ENCODE data around the gene ANKS1B. TPM values are rescaled to one million over a fixed set of nuclear protein-coding genes. Genes with fewer than 3 reads are reported as not detected.

Gene ANKS1B
- total RNA-seq, 1 experiment from 2014 or later: 5.8 TPM

DNA sequence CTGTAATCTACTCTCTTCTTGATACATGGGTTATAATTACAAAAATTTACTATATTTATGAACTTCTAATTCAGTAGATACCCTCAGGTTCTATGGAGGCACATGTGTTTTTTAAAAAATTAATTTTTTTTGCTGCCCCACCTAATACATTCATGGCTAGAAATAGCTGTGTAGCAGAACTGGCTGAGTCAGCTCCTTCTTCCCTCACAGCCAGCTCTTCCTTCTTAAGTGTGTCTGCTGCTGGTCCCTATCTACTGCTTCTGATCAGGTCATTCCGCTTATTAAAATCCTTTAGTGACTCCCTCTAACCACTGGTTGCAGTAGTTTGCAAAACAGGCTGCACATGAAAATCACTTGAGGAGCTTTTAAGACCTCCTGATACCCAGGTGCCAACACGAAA, 939.6 kb downstream of the ANKS1B start:
- Mint-ChIP-seq H3K27ac (no peak overlapping the region), H3K4me3 (no peak overlapping the region), H3K4me1 (peaks cover 10% of the 10 kb centered on the region), H3K36me3 (peaks cover 21% of the 10 kb centered on the region), H3K27me3 (ENCODE audit: low read depth) (no peaks in the 10 kb centered on the region), H3K9me3 (peaks cover 24% of the 10 kb centered on the region)
- ChIA-PET POLR2A (no interaction called here), CTCF (interaction anchor here (0.9 to 2.7 kb wide), 7 partner anchors 16 to 614 kb away, joined by 3 to 20 read pairs (median 4); no protein-coding TSS in a partner anchor)
- ATAC-seq: no peak
- no peak for TF ChIP-seq GTF2I (CRISPR knock-in tag; conservative IDR thresholded peaks at IDR 0.05)
- no peak for TF ChIP-seq NR2C2 (CRISPR knock-in tag; IDR thresholded peaks at IDR 0.05)
- no peak for TF ChIP-seq CREB1 (CRISPR knock-in tag; IDR thresholded peaks at IDR 0.05)
- TF ChIP-seq NFYB (CRISPR knock-in tag; conservative IDR thresholded peaks at IDR 0.05; ENCODE audit: low read depth): no peak
- TF ChIP-seq, protein P1, sequence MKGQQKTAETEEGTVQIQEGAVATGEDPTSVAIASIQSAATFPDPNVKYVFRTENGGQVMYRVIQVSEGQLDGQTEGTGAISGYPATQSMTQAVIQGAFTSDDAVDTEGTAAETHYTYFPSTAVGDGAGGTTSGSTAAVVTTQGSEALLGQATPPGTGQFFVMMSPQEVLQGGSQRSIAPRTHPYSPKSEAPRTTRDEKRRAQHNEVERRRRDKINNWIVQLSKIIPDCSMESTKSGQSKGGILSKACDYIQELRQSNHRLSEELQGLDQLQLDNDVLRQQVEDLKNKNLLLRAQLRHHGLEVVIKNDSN (CRISPR knock-in tag; IDR thresholded peaks at IDR 0.05): no peak
- no peak for TF ChIP-seq NFATC4 (CRISPR knock-in tag; IDR thresholded peaks at IDR 0.05)
- no peak for TF ChIP-seq SMAD3 (CRISPR knock-in tag; IDR thresholded peaks at IDR 0.05; ENCODE audit: borderline replicate concordance)
- TF ChIP-seq, protein P2, sequence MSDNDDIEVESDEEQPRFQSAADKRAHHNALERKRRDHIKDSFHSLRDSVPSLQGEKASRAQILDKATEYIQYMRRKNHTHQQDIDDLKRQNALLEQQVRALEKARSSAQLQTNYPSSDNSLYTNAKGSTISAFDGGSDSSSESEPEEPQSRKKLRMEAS (CRISPR knock-in tag; IDR thresholded peaks at IDR 0.05): no peak
- TF ChIP-seq, protein P3, sequence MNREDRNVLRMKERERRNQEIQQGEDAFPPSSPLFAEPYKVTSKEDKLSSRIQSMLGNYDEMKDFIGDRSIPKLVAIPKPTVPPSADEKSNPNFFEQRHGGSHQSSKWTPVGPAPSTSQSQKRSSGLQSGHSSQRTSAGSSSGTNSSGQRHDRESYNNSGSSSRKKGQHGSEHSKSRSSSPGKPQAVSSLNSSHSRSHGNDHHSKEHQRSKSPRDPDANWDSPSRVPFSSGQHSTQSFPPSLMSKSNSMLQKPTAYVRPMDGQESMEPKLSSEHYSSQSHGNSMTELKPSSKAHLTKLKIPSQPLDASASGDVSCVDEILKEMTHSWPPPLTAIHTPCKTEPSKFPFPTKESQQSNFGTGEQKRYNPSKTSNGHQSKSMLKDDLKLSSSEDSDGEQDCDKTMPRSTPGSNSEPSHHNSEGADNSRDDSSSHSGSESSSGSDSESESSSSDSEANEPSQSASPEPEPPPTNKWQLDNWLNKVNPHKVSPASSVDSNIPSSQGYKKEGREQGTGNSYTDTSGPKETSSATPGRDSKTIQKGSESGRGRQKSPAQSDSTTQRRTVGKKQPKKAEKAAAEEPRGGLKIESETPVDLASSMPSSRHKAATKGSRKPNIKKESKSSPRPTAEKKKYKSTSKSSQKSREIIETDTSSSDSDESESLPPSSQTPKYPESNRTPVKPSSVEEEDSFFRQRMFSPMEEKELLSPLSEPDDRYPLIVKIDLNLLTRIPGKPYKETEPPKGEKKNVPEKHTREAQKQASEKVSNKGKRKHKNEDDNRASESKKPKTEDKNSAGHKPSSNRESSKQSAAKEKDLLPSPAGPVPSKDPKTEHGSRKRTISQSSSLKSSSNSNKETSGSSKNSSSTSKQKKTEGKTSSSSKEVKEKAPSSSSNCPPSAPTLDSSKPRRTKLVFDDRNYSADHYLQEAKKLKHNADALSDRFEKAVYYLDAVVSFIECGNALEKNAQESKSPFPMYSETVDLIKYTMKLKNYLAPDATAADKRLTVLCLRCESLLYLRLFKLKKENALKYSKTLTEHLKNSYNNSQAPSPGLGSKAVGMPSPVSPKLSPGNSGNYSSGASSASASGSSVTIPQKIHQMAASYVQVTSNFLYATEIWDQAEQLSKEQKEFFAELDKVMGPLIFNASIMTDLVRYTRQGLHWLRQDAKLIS (CRISPR knock-in tag; IDR thresholded peaks at IDR 0.05; ENCODE audit: borderline replicate concordance): no peak
- no peak for DNase-seq (ENCODE audit: low spot score)

DNA sequence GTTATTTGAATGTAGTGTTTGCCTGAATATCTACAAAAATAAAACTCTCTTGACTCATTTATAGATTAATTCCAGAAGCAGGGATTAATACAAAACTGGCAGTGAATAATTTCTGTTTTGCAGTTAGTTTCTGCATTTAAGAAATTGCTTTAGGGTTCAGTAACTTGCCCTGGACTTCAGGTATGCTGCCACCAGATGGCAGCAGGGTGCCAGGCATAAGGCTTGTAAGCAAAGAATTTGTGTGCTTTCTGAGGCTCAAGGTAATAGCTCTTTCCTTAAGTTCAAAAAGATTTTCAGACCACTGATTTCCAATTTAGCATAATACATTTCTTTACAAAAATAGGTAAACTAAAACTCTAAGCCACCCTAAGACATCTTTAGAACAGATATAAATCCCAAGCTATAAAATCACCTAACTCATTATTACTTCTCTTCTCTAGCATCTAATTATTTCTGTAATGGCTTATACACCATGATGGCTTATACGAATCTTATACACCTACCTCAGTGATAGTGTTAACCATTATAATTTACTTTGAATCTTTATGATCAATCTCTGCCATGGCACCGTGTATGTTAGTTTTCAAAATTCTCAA, 941.3 kb downstream of the ANKS1B start:
- ChIA-PET POLR2A (no interaction called here), CTCF (interaction anchor here (0.6 to 2.7 kb wide), 38 partner anchors 9 to 912 kb away, joined by 3 to 22 read pairs (median 4); no protein-coding TSS in a partner anchor)
- Mint-ChIP-seq H3K9me3 (peaks cover 22% of the 10 kb centered on the region), H3K36me3 (peaks cover 20% of the 10 kb centered on the region), H3K27me3 (ENCODE audit: low read depth) (no peaks in the 10 kb centered on the region; the same call in 1 of the 2 replicates), H3K27ac (no peak overlapping the region), H3K4me1 (peaks cover 10% of the 10 kb centered on the region), H3K4me3 (no peak overlapping the region)
- peak; percentile 77 for DNase-seq (ENCODE audit: low spot score)
- peak; percentile 65 for ATAC-seq
- no peak for TF ChIP-seq RELA (CRISPR knock-in tag; IDR thresholded peaks at IDR 0.05; ENCODE audit: borderline replicate concordance)
- TF ChIP-seq, protein P4, sequence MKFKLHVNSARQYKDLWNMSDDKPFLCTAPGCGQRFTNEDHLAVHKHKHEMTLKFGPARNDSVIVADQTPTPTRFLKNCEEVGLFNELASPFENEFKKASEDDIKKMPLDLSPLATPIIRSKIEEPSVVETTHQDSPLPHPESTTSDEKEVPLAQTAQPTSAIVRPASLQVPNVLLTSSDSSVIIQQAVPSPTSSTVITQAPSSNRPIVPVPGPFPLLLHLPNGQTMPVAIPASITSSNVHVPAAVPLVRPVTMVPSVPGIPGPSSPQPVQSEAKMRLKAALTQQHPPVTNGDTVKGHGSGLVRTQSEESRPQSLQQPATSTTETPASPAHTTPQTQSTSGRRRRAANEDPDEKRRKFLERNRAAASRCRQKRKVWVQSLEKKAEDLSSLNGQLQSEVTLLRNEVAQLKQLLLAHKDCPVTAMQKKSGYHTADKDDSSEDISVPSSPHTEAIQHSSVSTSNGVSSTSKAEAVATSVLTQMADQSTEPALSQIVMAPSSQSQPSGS (CRISPR knock-in tag; IDR thresholded peaks at IDR 0.05; ENCODE audit: borderline replicate concordance, low read depth): no peak
- TF ChIP-seq ZBTB21 (CRISPR knock-in tag; IDR thresholded peaks at IDR 0.05; ENCODE audit: borderline replicate concordance): no peak
- TF ChIP-seq, protein P5, sequence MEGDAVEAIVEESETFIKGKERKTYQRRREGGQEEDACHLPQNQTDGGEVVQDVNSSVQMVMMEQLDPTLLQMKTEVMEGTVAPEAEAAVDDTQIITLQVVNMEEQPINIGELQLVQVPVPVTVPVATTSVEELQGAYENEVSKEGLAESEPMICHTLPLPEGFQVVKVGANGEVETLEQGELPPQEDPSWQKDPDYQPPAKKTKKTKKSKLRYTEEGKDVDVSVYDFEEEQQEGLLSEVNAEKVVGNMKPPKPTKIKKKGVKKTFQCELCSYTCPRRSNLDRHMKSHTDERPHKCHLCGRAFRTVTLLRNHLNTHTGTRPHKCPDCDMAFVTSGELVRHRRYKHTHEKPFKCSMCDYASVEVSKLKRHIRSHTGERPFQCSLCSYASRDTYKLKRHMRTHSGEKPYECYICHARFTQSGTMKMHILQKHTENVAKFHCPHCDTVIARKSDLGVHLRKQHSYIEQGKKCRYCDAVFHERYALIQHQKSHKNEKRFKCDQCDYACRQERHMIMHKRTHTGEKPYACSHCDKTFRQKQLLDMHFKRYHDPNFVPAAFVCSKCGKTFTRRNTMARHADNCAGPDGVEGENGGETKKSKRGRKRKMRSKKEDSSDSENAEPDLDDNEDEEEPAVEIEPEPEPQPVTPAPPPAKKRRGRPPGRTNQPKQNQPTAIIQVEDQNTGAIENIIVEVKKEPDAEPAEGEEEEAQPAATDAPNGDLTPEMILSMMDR (IDR thresholded peaks at IDR 0.05): peak; percentile 91
- TF ChIP-seq, protein P6, sequence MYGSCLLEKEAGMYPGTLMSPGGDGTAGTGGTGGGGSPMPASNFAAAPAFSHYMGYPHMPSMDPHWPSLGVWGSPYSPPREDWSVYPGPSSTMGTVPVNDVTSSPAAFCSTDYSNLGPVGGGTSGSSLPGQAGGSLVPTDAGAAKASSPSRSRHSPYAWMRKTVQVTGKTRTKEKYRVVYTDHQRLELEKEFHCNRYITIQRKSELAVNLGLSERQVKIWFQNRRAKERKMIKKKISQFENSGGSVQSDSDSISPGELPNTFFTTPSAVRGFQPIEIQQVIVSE (CRISPR knock-in tag; IDR thresholded peaks at IDR 0.05; ENCODE audit: borderline replicate concordance): no peak
